K562 (cell line): Measurements from ENCODE around the gene ARHGAP29. TPM values are rescaled to one million over a fixed set of nuclear protein-coding genes. Genes with fewer than 3 reads are reported as not detected.

Experiments
- ATAC-seq: fragments of 200-7000 bp; cut with Tn5 transposase; 3 replicates; pipeline ENCODE4 v1.9.1; 2020; ENCODE audit warnings: moderate library complexity
- BruUV-seq: library from RNA; stranded (reverse); fragments of 400-500 nt; replicated peaks from 2 replicates; lab custom pipeline; 2021; lab: Mats Ljungman, UMichigan
- CTCF ChIA-PET: fragments of 300-600 bp; formaldehyde crosslinking; extraction: SDS; loops from one replicate; lab custom pipeline; 2021; ENCODE audit warnings: low intra/inter-chr PET ratio; lab: Yijun Ruan, JAX
- POLR2A ChIA-PET: fragments of 300-600, 350-650 bp; sonication (Branson Sonifier 250); formaldehyde crosslinking; extraction: SDS; loops from one replicate; lab custom pipeline; 2021; ENCODE audit warnings: antibody characterized with exemption, inconsistent platforms; lab: Yijun Ruan, JAX
- DNase-seq, 4 experiments: peaks; one replicate each; pipeline versions ENCODE4 v3.0.0 to v3.0.0-alpha.2; 2011 to 2018; ENCODE audit warnings: low spot score in 3 of 4, mixed read lengths in 3 of 4; ENCODE audit errors: extremely low read depth in 1 of 4
- FAIRE-seq: peaks from 2 replicates; lab custom pipeline; 2011; peaks lifted over from hg19 to GRCh38; lab: Jason Lieb, UNC
- H2AFZ ChIP-seq: 2 replicates; pipeline ENCODE4 v1.6.0; 2011; ENCODE audit warnings: low read depth, low read length, control low read depth, inconsistent platforms
- H3K27ac ChIP-seq: fragments of 200-600 bp; 3 replicates; pipeline ENCODE4 v1.8.0; 2011; ENCODE audit warnings: low read depth, mild to moderate bottlenecking, control low read depth, inconsistent platforms, low read length, moderate library complexity, mixed read lengths; ENCODE audit errors: extremely low read depth
- H3K27me3 ChIP-seq, 2 experiments: fragments of 300-600 bp in 1 of 2; 2 replicates in 1 of 2; 3 replicates in 1 of 2; pipeline versions ENCODE4 v1.6.0 to v1.8.0; 2011; ENCODE audit warnings: inconsistent platforms in 2 of 2, low read length in 2 of 2, mild to moderate bottlenecking in 1 of 2, mixed read lengths in 1 of 2, moderate library complexity in 1 of 2; ENCODE audit not compliant: control insufficient read depth in 2 of 2, insufficient read depth in 2 of 2
- H3K36me3 ChIP-seq: fragments of 300-600 bp; 3 replicates; pipeline ENCODE4 v1.8.0; 2011; ENCODE audit warnings: mild to moderate bottlenecking, low read length, inconsistent platforms; ENCODE audit not compliant: control insufficient read depth, insufficient read depth
- H3K4me1 ChIP-seq, 2 experiments: fragments of 200-600 bp in 1 of 2; replicated peaks in 1 of 2; 2 replicates in 1 of 2; 3 replicates in 1 of 2; pipeline versions ENCODE4 v1.5.1 to v1.8.0; 2011; ENCODE audit warnings: inconsistent platforms in 2 of 2, low read length in 2 of 2, mild to moderate bottlenecking in 1 of 2, mixed read lengths in 1 of 2, moderate library complexity in 1 of 2; ENCODE audit not compliant: control insufficient read depth in 2 of 2, insufficient read depth in 2 of 2
- H3K4me2 ChIP-seq: 2 replicates; pipeline ENCODE4 v1.6.1; 2011; ENCODE audit warnings: low read length, control low read depth, inconsistent platforms, mixed read lengths; ENCODE audit not compliant: insufficient read depth
- H3K4me3 ChIP-seq: fragments of 200-600 bp; sonication (generic), shearing (Covaris generic); 2 replicates; pipeline ENCODE4 v1.5.1; 2016; ENCODE audit warnings: control low read depth, inconsistent platforms
- H3K79me2 ChIP-seq: fragments of 200-600 bp; 3 replicates; pipeline ENCODE4 v1.8.0; 2011; ENCODE audit warnings: low read length, inconsistent platforms; ENCODE audit not compliant: control insufficient read depth, insufficient read depth
- H3K9ac ChIP-seq, 2 experiments: 2 replicates each; pipeline versions ENCODE4 v1.6.0 to v1.6.1; 2011; ENCODE audit warnings: low read depth in 2 of 2, low read length in 2 of 2, control low read depth in 1 of 2, inconsistent platforms in 1 of 2, mild to moderate bottlenecking in 1 of 2, mixed read lengths in 1 of 2; ENCODE audit not compliant: insufficient read depth in 1 of 2
- H3K9me1 ChIP-seq: one replicate; pipeline ENCODE4 v1.6.0; 2011; ENCODE audit warnings: inconsistent platforms, mild to moderate bottlenecking, low read length, moderate library complexity; ENCODE audit not compliant: control insufficient read depth, insufficient read depth
- H3K9me3 ChIP-seq: replicated peaks from 2 replicates; pipeline ENCODE4 v1.5.1; 2011; ENCODE audit warnings: low read depth, low read length, inconsistent platforms; ENCODE audit not compliant: control insufficient read depth, insufficient read depth
- H4K20me1 ChIP-seq: replicated peaks from 2 replicates; pipeline ENCODE4 v1.6.1; 2011; ENCODE audit warnings: low read length, inconsistent platforms, mixed read lengths; ENCODE audit not compliant: control insufficient read depth, insufficient read depth
- BMI1 ChIP-seq: fragments of 150-350 bp; IDR thresholded peaks from 2 replicates; pipeline ENCODE4 v1.6.1; 2014; ENCODE audit warnings: low read length
- CBFA2T2 ChIP-seq: fragments of 450-650 bp; conservative IDR thresholded peaks from 2 replicates; pipeline ENCODE4 v1.6.1; 2017; ENCODE audit warnings: mild to moderate bottlenecking
- CBX3 ChIP-seq, 2 experiments: IDR thresholded peaks; 1 replicate in 1 of 2; 2 replicates in 1 of 2; pipeline ENCODE4 v1.6.1; 2012; ENCODE audit warnings: inconsistent platforms in 2 of 2, low read length in 2 of 2, borderline replicate concordance in 1 of 2, control low read depth in 1 of 2
- CHD1 ChIP-seq: fragments of 200-600 bp; sonication (generic); IDR thresholded peaks from one replicate; pipeline ENCODE4 v1.6.1; 2012; ENCODE audit warnings: mild to moderate bottlenecking, moderate library complexity, low read length, inconsistent platforms
- FOXM1 ChIP-seq, 2 experiments: fragments of 450-650 bp in 1 of 2; sonication (generic) in 1 of 2; formaldehyde crosslinking in 1 of 2; IDR thresholded peaks; 2 replicates each; pipeline versions ENCODE4 v1.6.1 to v1.9.0; 2017 to 2022; ENCODE audit warnings: low read depth in 2 of 2, mild to moderate bottlenecking in 2 of 2, missing genetic modification reagents in 1 of 2, moderate library complexity in 1 of 2
- GABPA ChIP-seq: fragments of 200-800 bp; sonication (Bioruptor generic); conservative IDR thresholded peaks from 2 replicates; pipeline ENCODE4 v1.6.1; 2016; ENCODE audit warnings: low read depth, missing genetic modification characterization, missing compliant biosample characterization
- HDAC3 ChIP-seq: fragments of 450-650 bp; IDR thresholded peaks from 2 replicates; pipeline ENCODE4 v1.6.1; 2018; ENCODE audit warnings: borderline replicate concordance, mild to moderate bottlenecking, moderate library complexity; ENCODE audit not compliant: partially characterized antibody
- MECOM ChIP-seq: fragments of 250-450 bp; sonication (Bioruptor Pico); IDR thresholded peaks from 2 replicates; pipeline ENCODE4 v1.8.0; 2022; ENCODE audit warnings: inconsistent platforms
- MEIS2 ChIP-seq: fragments of 450-650 bp; IDR thresholded peaks from 2 replicates; pipeline ENCODE4 v1.6.1; 2014; ENCODE audit warnings: mild to moderate bottlenecking; ENCODE audit not compliant: partially characterized antibody
- NR4A1 ChIP-seq, 2 experiments: fragments of 250-450 bp in 1 of 2; fragments of 450-650 bp in 1 of 2; sonication (Bioruptor Pico) in 1 of 2; IDR thresholded peaks; 2 replicates each; pipeline versions ENCODE4 v1.4.0 to v1.6.1; 2016 to 2020; ENCODE audit warnings: mild to moderate bottlenecking in 2 of 2, missing compliant biosample characterization in 1 of 2, missing genetic modification characterization in 1 of 2, moderate library complexity in 1 of 2
- RB1 ChIP-seq: fragments of 450-650 bp; IDR thresholded peaks from 2 replicates; pipeline ENCODE4 v1.6.1; 2017; ENCODE audit warnings: low read depth, mild to moderate bottlenecking
- SOX6 ChIP-seq: fragments of 450-650 bp; IDR thresholded peaks from 2 replicates; pipeline ENCODE4 v1.6.1; 2014; ENCODE audit warnings: mild to moderate bottlenecking
- SREBF1 ChIP-seq: fragments of 150-350 bp; IDR thresholded peaks from 2 replicates; pipeline ENCODE4 v1.6.1; 2014; ENCODE audit warnings: antibody characterized with exemption, low read depth, low read length, borderline replicate concordance
- SRSF7 ChIP-seq: fragments of 200-400 bp; formaldehyde crosslinking; optimal IDR thresholded peaks from 2 replicates; pipeline ENCODE3; 2017; ENCODE audit warnings: mild to moderate bottlenecking, low read depth, low read length
- TRIM24 ChIP-seq, 2 experiments: fragments of 450-650 bp; IDR thresholded peaks; 2 replicates each; pipeline ENCODE4 v1.6.1; 2016
- ZNF398 ChIP-seq: fragments of 250-450 bp; sonication (Bioruptor Pico); IDR thresholded peaks from 2 replicates; pipeline ENCODE4 v1.8.0; 2021; ENCODE audit warnings: moderate library complexity, mild to moderate bottlenecking, inconsistent platforms
- ZNF75A ChIP-seq: fragments of 450-650 bp; formaldehyde crosslinking; IDR thresholded peaks from 2 replicates; pipeline ENCODE4 v1.4.0; 2020; ENCODE audit warnings: mild to moderate bottlenecking
- ZNF830 ChIP-seq: fragments of 250-450 bp; sonication (Bioruptor Pico); IDR thresholded peaks from 2 replicates; pipeline ENCODE4 v1.5.0; 2021; ENCODE audit warnings: mild to moderate bottlenecking
- WGBS: fragments of 100-300 bp; shearing (Covaris generic); methylation state at CpG from one replicate; pipeline ENCODE4 v1.1.6; 2016; ENCODE audit warnings: low coverage, mixed read lengths; ENCODE audit not compliant: insufficient coverage; ENCODE audit errors: missing lambda C conversion rate; 5-methylcytosine and 5-hydroxymethylcytosine counted together
- in situ Hi-C: fragments of 300-500 bp; cut with MboI; formaldehyde crosslinking; loops from 4 replicates; pipeline ENCODE4 v1.15.0; 2018; ENCODE audit warnings: inconsistent platforms, mixed read lengths
- intact Hi-C: fragments of 100-400 bp; cut with micrococcal nuclease; formaldehyde crosslinking; loops from 2 replicates; pipeline ENCODE4 v1.14.2; 2022
- polyA plus RNA-seq, 8 experiments: library from polyadenylated mRNA; depleted of rRNA in 4 of 8; stranded (reverse) in 5 of 8; unstranded in 3 of 8; fragments of >200 nt; fragmentation: Nextera tagmentation in 2 of 8; fragmentation: Illumina TruSeq in 1 of 8; extraction: Ambion mirVana in 2 of 8; extraction: Trizol in 1 of 8; gene quantifications; 2 replicates each; pipeline versions ENCODE4 v1.2.1 to v1.2.3, GENCODE V29; 2011 to 2014; ENCODE audit warnings: inconsistent platforms in 1 of 8, missing spikeins in 1 of 8
- total RNA-seq, 7 experiments: library from RNA; depleted of rRNA in 6 of 7; stranded (reverse); fragments of >200 nt in 6 of 7; fragmentation: Illumina TruSeq in 2 of 7; extraction: Trizol in 2 of 7; gene quantifications; 2 replicates each; pipeline versions ENCODE4 v1.2.1 to v1.2.3, GENCODE V29; 2011 to 2021; ENCODE audit warnings: low replicate concordance in 1 of 7
- TF ChIP-seq, protein P1 (sequence below): fragments of 450-650 bp; formaldehyde crosslinking; IDR thresholded peaks from 2 replicates; pipeline ENCODE4 v1.4.0; 2022; ENCODE audit warnings: mild to moderate bottlenecking, moderate library complexity

ARHGAP29 gene
- total and polyA plus RNA-seq, 9 of the 15 experiments (the other 6 are each of a cell fraction or from before 2014, with no cell fraction given) = under 0.01 to 0.13 (median 0.02) TPM; not detected in 5

DNA sequence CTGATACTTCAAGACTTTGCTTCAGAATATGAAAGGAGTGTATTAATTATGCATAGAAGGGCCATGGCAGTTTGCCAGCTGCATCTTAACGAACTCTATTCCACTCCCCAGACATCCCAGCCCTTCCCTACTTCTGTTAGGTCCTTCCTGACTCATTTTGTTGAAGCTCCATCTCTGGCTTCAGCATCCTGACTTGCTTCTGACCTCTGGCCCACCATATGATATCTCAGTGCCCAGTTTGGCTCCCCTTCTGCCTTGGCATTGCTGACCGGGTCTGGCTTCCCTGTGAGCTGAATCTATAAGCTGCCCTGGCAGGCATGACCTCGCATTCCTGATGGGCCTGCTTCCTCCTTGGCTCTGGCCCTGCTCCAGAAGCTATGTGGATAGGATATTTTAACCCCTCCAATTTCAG lies 27.6 kb upstream of the ARHGAP29 start (continued):
- TF ChIP-seq RB1 = no peak
- no peak for TF ChIP-seq SREBF1

GRCh38 chr1:94260635-94261387 lies 23.4 kb upstream of the ARHGAP29 start:
- in situ Hi-C loops = no loop called here
- FAIRE-seq = no peak
- no peak for ATAC-seq
- DNase-seq = no peak
- no peaks in the 10 kb centered on the region for H3K27me3 ChIP-seq
- no peaks in the 10 kb centered on the region for H4K20me1 ChIP-seq
- no peaks in the 10 kb centered on the region for H3K9me1 ChIP-seq
- 4% methylated on average over 2 of the region's 2 CpGs for WGBS
- POLR2A ChIA-PET = no interaction called here
- H3K36me3 ChIP-seq = no peaks in the 10 kb centered on the region
- no peak overlapping the region for H3K9ac ChIP-seq
- H3K9me3 ChIP-seq = no peaks in the 10 kb centered on the region
- H3K27ac ChIP-seq = no peak overlapping the region
- no peak overlapping the region for H2AFZ ChIP-seq
- CTCF ChIA-PET = no interaction called here
- H3K79me2 ChIP-seq = no peaks in the 10 kb centered on the region
- H3K4me2 ChIP-seq = no peak overlapping the region
- no TSS peak for BruUV-seq
- H3K4me1 ChIP-seq = no peaks in the 10 kb centered on the region
- no peak overlapping the region for H3K4me3 ChIP-seq
- intact Hi-C loops = no loop called here
- no peak for TF ChIP-seq NR4A1 (CRISPR knock-in tag; IDR thresholded peaks at IDR 0.05)
- TF ChIP-seq NR4A1 (tag; IDR thresholded peaks at IDR 0.05) = no peak
- no peak for TF ChIP-seq FOXM1 (IDR thresholded peaks at IDR 0.05; ENCODE audit: low read depth)
- no peak for TF ChIP-seq FOXM1 (CRISPR knock-in tag; IDR thresholded peaks at IDR 0.05; ENCODE audit: low read depth)
- no peak for TF ChIP-seq ZNF398 (CRISPR knock-in tag)
- no peak for TF ChIP-seq SOX6
- TF ChIP-seq CBFA2T2 = no peak
- no peak for TF ChIP-seq HDAC3
- TF ChIP-seq CBX3 (IDR thresholded peaks at IDR 0.05; ENCODE audit: borderline replicate concordance in 1 of 2, low read length in 2 of 2) = no peak
- no peak for TF ChIP-seq BMI1
- no peak for TF ChIP-seq ZNF75A (CRISPR knock-in tag)
- TF ChIP-seq TRIM24 (IDR thresholded peaks at IDR 0.05) = no peak
- TF ChIP-seq MECOM (CRISPR knock-in tag) = no peak
- TF ChIP-seq MEIS2 = no peak
- TF ChIP-seq CHD1 = no peak
- TF ChIP-seq, protein P1, sequence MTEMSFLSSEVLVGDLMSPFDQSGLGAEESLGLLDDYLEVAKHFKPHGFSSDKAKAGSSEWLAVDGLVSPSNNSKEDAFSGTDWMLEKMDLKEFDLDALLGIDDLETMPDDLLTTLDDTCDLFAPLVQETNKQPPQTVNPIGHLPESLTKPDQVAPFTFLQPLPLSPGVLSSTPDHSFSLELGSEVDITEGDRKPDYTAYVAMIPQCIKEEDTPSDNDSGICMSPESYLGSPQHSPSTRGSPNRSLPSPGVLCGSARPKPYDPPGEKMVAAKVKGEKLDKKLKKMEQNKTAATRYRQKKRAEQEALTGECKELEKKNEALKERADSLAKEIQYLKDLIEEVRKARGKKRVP = no peak
- TF ChIP-seq SRSF7 = no peak
- no peak for TF ChIP-seq ZNF830 (CRISPR knock-in tag)
- no peak for TF ChIP-seq GABPA (tag)
